ENCODE data around the gene RARG. TPM values are rescaled to one million over a fixed set of nuclear protein-coding genes. Genes with fewer than 3 reads are reported as not detected.
A peak's percentile ranks its signal among the peaks of the same experiment; 100 is the strongest.

Gene RARG
- total RNA-seq, 1 donor from 2014 or later: 21.7 TPM

DNA sequence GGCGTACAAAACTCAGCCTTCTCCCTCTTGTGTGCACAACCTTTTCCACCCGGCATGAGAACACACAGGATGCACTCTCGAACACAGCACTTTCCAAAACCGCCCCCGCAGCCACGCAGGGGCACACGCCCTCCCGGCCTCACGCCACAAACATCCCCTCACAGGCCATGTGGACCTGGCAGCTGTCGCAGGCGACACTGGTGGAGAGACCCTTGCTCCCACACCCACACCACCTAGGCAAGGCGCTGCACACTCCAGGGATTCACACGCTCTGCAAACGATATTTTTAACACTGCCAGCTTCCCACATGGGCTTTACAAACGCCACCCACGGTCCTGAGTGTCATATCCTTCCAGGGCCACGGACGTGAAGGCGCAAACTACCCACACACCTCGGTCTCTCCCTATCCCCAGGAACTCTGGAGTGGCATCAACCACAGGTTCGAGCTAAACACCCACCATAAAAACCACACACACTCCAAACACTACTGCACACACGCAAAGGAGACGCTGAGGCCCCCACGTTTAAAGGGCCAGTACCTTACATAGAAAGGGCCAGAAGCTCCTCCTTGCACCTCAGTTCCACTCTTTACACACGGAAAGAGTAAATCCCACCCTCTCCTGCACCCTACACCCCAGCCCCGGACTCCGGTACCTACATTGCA is 12.6 kb downstream of the RARG start:
- H3K4me3 Mint-ChIP-seq (ENCODE audit: unreplicated experiment): peak overlapping the region; percentile 86
- H3K27me3 Mint-ChIP-seq (ENCODE audit: low read depth): no peaks in the 10 kb centered on the region
- TF ChIP-seq, protein P1, sequence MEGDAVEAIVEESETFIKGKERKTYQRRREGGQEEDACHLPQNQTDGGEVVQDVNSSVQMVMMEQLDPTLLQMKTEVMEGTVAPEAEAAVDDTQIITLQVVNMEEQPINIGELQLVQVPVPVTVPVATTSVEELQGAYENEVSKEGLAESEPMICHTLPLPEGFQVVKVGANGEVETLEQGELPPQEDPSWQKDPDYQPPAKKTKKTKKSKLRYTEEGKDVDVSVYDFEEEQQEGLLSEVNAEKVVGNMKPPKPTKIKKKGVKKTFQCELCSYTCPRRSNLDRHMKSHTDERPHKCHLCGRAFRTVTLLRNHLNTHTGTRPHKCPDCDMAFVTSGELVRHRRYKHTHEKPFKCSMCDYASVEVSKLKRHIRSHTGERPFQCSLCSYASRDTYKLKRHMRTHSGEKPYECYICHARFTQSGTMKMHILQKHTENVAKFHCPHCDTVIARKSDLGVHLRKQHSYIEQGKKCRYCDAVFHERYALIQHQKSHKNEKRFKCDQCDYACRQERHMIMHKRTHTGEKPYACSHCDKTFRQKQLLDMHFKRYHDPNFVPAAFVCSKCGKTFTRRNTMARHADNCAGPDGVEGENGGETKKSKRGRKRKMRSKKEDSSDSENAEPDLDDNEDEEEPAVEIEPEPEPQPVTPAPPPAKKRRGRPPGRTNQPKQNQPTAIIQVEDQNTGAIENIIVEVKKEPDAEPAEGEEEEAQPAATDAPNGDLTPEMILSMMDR (IDR thresholded peaks at IDR 0.05): no peak
- H3K9me3 Mint-ChIP-seq (ENCODE audit: low read depth): no peaks in the 10 kb centered on the region
- H3K27ac Mint-ChIP-seq (ENCODE audit: unreplicated experiment): peak overlapping the region; percentile 66
- peaks cover 2% of the 10 kb centered on the region for H3K36me3 Mint-ChIP-seq (ENCODE audit: low read depth)
- DNase-seq (ENCODE audit: low spot score): peak; percentile 28
- peaks cover 56% of the 10 kb centered on the region for H3K4me1 Mint-ChIP-seq (ENCODE audit: low read depth)

GRCh38 chr12:53218551-53219291 is 13.3 kb downstream of the RARG start:
- peak overlapping the region; percentile 86 for H3K4me3 Mint-ChIP-seq (ENCODE audit: unreplicated experiment)
- H3K9me3 Mint-ChIP-seq (ENCODE audit: low read depth): no peaks in the 10 kb centered on the region
- no peak for DNase-seq (ENCODE audit: low spot score)
- peaks cover 5% of the 10 kb centered on the region for H3K36me3 Mint-ChIP-seq (ENCODE audit: low read depth)
- H3K27me3 Mint-ChIP-seq (ENCODE audit: low read depth): no peaks in the 10 kb centered on the region
- peaks cover 52% of the 10 kb centered on the region for H3K4me1 Mint-ChIP-seq (ENCODE audit: low read depth)
- no peak overlapping the region for H3K27ac Mint-ChIP-seq (ENCODE audit: unreplicated experiment)
- TF ChIP-seq, protein P1 (IDR thresholded peaks at IDR 0.05): no peak

DNA sequence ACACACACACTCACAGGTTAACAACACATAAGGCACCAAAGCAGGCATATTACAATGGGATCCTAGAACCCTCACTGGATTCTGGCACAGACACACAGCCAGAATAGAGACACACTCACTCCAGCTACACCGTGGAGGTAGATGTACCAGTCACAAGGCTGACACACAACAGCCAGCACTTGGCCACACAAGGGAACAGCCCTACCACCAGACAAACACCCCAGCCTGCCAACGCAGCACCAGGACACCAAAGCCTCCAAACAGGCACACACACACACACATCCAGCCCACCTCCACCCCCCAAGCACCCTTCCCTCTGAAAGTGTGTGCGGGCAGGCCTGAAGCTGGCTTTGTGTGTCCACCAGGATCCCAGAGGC is 14.1 kb downstream of the RARG start:
- DNase-seq (ENCODE audit: low spot score): no peak
- H3K36me3 Mint-ChIP-seq (ENCODE audit: low read depth): peaks cover 5% of the 10 kb centered on the region
- no peaks in the 10 kb centered on the region for H3K9me3 Mint-ChIP-seq (ENCODE audit: low read depth)
- H3K27me3 Mint-ChIP-seq (ENCODE audit: low read depth): no peaks in the 10 kb centered on the region
- H3K27ac Mint-ChIP-seq (ENCODE audit: unreplicated experiment): no peak overlapping the region
- TF ChIP-seq, protein P1 (IDR thresholded peaks at IDR 0.05): no peak
- H3K4me3 Mint-ChIP-seq (ENCODE audit: unreplicated experiment): no peak overlapping the region
- peaks cover 47% of the 10 kb centered on the region for H3K4me1 Mint-ChIP-seq (ENCODE audit: low read depth)

DNA sequence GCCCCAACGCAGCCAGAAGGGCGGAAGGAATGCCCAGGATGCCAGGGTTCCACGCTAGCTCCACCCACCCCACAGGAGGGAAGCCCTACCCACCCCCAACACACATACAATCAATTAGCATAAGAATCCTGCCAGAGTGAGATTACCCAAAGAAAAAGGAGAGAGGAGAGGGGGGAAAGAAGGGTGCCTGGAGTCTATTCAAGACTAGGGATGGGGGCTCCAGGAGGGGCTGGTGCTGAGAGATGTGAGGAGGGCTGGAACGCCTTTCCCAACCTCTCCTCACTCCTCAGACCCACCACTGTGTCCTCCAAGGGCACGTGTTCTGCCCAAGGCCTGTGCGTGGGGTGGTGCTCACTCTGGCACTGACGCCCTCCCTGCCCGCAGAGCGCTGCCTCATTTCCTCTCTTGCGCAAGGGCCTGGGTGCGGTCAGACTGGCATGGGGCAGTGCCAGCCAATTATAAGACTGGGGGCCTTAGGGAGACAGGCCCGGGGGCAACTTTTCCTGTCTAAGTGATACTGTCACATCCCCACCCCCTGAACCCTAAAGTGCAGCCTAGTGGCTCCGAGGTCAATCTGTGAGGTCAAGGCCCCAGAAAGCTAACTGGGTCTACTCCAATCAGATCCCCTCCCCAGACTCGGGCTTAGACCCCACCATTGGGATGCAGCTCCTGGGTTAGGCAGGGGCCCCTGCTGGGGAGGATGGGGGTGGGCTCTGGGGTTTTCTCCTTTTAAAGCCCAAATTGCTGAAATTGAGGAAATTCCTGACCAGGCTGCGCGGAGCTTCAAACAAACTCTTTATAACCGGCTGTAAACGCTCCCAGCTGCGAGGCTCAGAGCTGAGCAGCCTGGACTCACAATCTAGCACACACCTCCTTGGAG is 14.7 kb downstream of the RARG start:
- Mint-ChIP-seq H3K9me3 (ENCODE audit: low read depth) (no peaks in the 10 kb centered on the region), H3K27ac (ENCODE audit: unreplicated experiment) (no peak overlapping the region), H3K27me3 (ENCODE audit: low read depth) (no peaks in the 10 kb centered on the region), H3K36me3 (ENCODE audit: low read depth) (peaks cover 7% of the 10 kb centered on the region), H3K4me1 (ENCODE audit: low read depth) (peaks cover 41% of the 10 kb centered on the region), H3K4me3 (ENCODE audit: unreplicated experiment) (no peak overlapping the region)
- TF ChIP-seq, protein P1 (IDR thresholded peaks at IDR 0.05): no peak
- no peak for DNase-seq (ENCODE audit: low spot score)

- no peak for DNase-seq (ENCODE audit: low spot score)
- H3K27me3 Mint-ChIP-seq (ENCODE audit: low read depth): no peaks in the 10 kb centered on the region
- H3K9me3 Mint-ChIP-seq (ENCODE audit: low read depth): no peaks in the 10 kb centered on the region
- H3K27ac Mint-ChIP-seq (ENCODE audit: unreplicated experiment): no peak overlapping the region
- H3K4me3 Mint-ChIP-seq (ENCODE audit: unreplicated experiment): no peak overlapping the region
- H3K4me1 Mint-ChIP-seq (ENCODE audit: low read depth): peaks cover 32% of the 10 kb centered on the region
- H3K36me3 Mint-ChIP-seq (ENCODE audit: low read depth): peaks cover 14% of the 10 kb centered on the region
- TF ChIP-seq, protein P1 (IDR thresholded peaks at IDR 0.05): no peak
Observed at GRCh38 chr12:53215497-53215896, 16.5 kb downstream of the RARG start.

Data from chondrocyte (in vitro differentiated cells).